Measurements from ENCODE around the gene WWOX. TPM values are rescaled to one million over a fixed set of nuclear protein-coding genes. Genes with fewer than 3 reads are reported as not detected.

Gene WWOX
- polyA plus RNA-seq, 1 donor (not counting 4 experiments of a cell fraction or from before 2014, with no cell fraction given): 5.1 TPM

GRCh38 chr16:78882150-78882549, 782.7 kb downstream of the WWOX start:
- no peak overlapping the region for H2AFZ ChIP-seq (ENCODE audit: control insufficient read depth, low read length)
- H3K36me3 ChIP-seq (ENCODE audit: control insufficient read depth in 2 of 2, extremely low read depth in 1 of 2, insufficient read depth in 2 of 2, low read length in 2 of 2): no peaks in the 10 kb centered on the region
- H3K9ac ChIP-seq (ENCODE audit: control insufficient read depth, extremely low read depth, insufficient read depth, low read length): no peak overlapping the region
- no peaks in the 10 kb centered on the region for H4K20me1 ChIP-seq (ENCODE audit: control insufficient read depth, extremely low read depth, insufficient read depth, low read length)
- no peak for DNase-seq (ENCODE audit: low read depth, low spot score)
- dilution Hi-C loops (cut with MboI; ENCODE audit: extremely low pct_ligation_motif_present, low sequenced_read_pairs): no loop called here
- H3K27me3 ChIP-seq (ENCODE audit: control insufficient read depth, extremely low read depth, insufficient read depth, low read length): no peaks in the 10 kb centered on the region
- no peaks in the 10 kb centered on the region for H3K79me2 ChIP-seq (ENCODE audit: control insufficient read depth, insufficient read depth, low read length)
- TF ChIP-seq EZH2 (IDR thresholded peaks at IDR 0.05; ENCODE audit: low read length): no peak
- TF ChIP-seq CTCF (optimal IDR thresholded peaks at IDR 0.05 in 1 of 3, IDR thresholded peaks at IDR 0.05 in 1 of 3, conservative IDR thresholded peaks at IDR 0.05 in 1 of 3; ENCODE audit: extremely low read depth in 1 of 3, insufficient read depth in 2 of 3, low read length in 3 of 3): no peak
- no peaks in the 10 kb centered on the region for H3K9me1 ChIP-seq (ENCODE audit: control insufficient read depth, extremely low read depth, insufficient read depth, low read length)
- H3K4me3 ChIP-seq (ENCODE audit: control insufficient read depth in 2 of 3, extremely low read depth in 1 of 3, insufficient read depth in 2 of 3, low read depth in 1 of 3, low read length in 3 of 3): no peak overlapping the region
- no peak overlapping the region for H3K27ac ChIP-seq (ENCODE audit: control insufficient read depth, insufficient read depth, low read length)
- no peaks in the 10 kb centered on the region for H3K9me3 ChIP-seq (ENCODE audit: control insufficient read depth, low read depth, low read length)
- no peak for FAIRE-seq
- no peak overlapping the region for H3K4me2 ChIP-seq (ENCODE audit: control insufficient read depth, extremely low read depth, insufficient read depth, low read depth, low read length)
- H3K4me1 ChIP-seq (ENCODE audit: control insufficient read depth, extremely low read depth, insufficient read depth, low read length): no peaks in the 10 kb centered on the region

GRCh38 chr16:78882751-78883150, 783.3 kb downstream of the WWOX start:
- Histone ChIP-seq H3K36me3 (ENCODE audit: control insufficient read depth in 2 of 2, extremely low read depth in 1 of 2, insufficient read depth in 2 of 2, low read length in 2 of 2) (no peaks in the 10 kb centered on the region), H3K4me2 (ENCODE audit: control insufficient read depth, extremely low read depth, insufficient read depth, low read depth, low read length) (no peak overlapping the region), H3K9me1 (ENCODE audit: control insufficient read depth, extremely low read depth, insufficient read depth, low read length) (no peaks in the 10 kb centered on the region), H2AFZ (ENCODE audit: control insufficient read depth, low read length) (no peak overlapping the region), H4K20me1 (ENCODE audit: control insufficient read depth, extremely low read depth, insufficient read depth, low read length) (no peaks in the 10 kb centered on the region), H3K27ac (ENCODE audit: control insufficient read depth, insufficient read depth, low read length) (no peak overlapping the region), H3K9ac (ENCODE audit: control insufficient read depth, extremely low read depth, insufficient read depth, low read length) (no peak overlapping the region), H3K27me3 (ENCODE audit: control insufficient read depth, extremely low read depth, insufficient read depth, low read length) (no peaks in the 10 kb centered on the region), H3K9me3 (ENCODE audit: control insufficient read depth, low read depth, low read length) (no peaks in the 10 kb centered on the region), H3K79me2 (ENCODE audit: control insufficient read depth, insufficient read depth, low read length) (no peaks in the 10 kb centered on the region), H3K4me1 (ENCODE audit: control insufficient read depth, extremely low read depth, insufficient read depth, low read length) (no peaks in the 10 kb centered on the region), H3K4me3 (ENCODE audit: control insufficient read depth in 2 of 3, extremely low read depth in 1 of 3, insufficient read depth in 2 of 3, low read depth in 1 of 3, low read length in 3 of 3) (no peak overlapping the region)
- DNase-seq (ENCODE audit: low read depth, low spot score): no peak
- dilution Hi-C loops (cut with MboI; ENCODE audit: extremely low pct_ligation_motif_present, low sequenced_read_pairs): no loop called here
- no peak for TF ChIP-seq EZH2 (IDR thresholded peaks at IDR 0.05; ENCODE audit: low read length)
- no peak for TF ChIP-seq CTCF (optimal IDR thresholded peaks at IDR 0.05 in 1 of 3, IDR thresholded peaks at IDR 0.05 in 1 of 3, conservative IDR thresholded peaks at IDR 0.05 in 1 of 3; ENCODE audit: extremely low read depth in 1 of 3, insufficient read depth in 2 of 3, low read length in 3 of 3)
- no peak for FAIRE-seq

Data from keratinocyte (primary cell).